Muscle of arm (tissue), 14 donors: ENCODE measurements around the gene FAM13A. TPM values are rescaled to one million over a fixed set of nuclear protein-coding genes. Genes with fewer than 3 reads are reported as not detected.
"Not testable (repeated sequence)": the region's sequence is repeated elsewhere in the genome, so short reads cannot be mapped to it uniquely, and the experiment has no call there.

Experiments used
- DNase-seq: peaks from one replicate; pipeline ENCODE4 v3.0.0-alpha.2; 2013
- long read RNA-seq, 11 donors: transcript quantifications; one replicate each; lab custom pipeline, GENCODE V29; 2026
- polyA plus RNA-seq, 12 donors: library from polyadenylated mRNA; unstranded; fragments of 120-200 nt; gene quantifications; one replicate each; pipeline ENCODE4 v1.2.1, GENCODE V29; 2013; ENCODE audit not compliant: insufficient read length in 12 of 12

Gene FAM13A
- polyA plus RNA-seq = 10 to 100 TPM in 11 of 12 donors, not detected in 1; 26.8 to 46.3 (median 40.0) TPM
- long read RNA-seq, donor 1, partial matches to known transcripts = 11 of 22 reads
- long read RNA-seq, donor 1, other reads (novel, unspliced or antisense) = 0 of 22 reads
- long read RNA-seq, donor 2, full-length matches to known transcripts = 2 of 2 reads
- long read RNA-seq, donor 2, partial matches to known transcripts = 0 of 2 reads
- long read RNA-seq, donor 2, other reads (novel, unspliced or antisense) = 0 of 2 reads
- long read RNA-seq, donor 3 = 0 reads
- long read RNA-seq, donor 4, partial matches to known transcripts = 0 of 2 reads
- long read RNA-seq, donor 4, other reads (novel, unspliced or antisense) = 0 of 2 reads
- long read RNA-seq, donor 5, partial matches to known transcripts = 0 of 4 reads
- long read RNA-seq, donor 5, other reads (novel, unspliced or antisense) = 0 of 4 reads
- long read RNA-seq, donor 6 = 0 reads
- long read RNA-seq, donor 7 = 0 reads
- long read RNA-seq, donor 8, full-length matches to known transcripts = 2 of 2 reads
- long read RNA-seq, donor 8, partial matches to known transcripts = 0 of 2 reads
- long read RNA-seq, donor 8, other reads (novel, unspliced or antisense) = 0 of 2 reads
- long read RNA-seq, donor 9, partial matches to known transcripts = 0 of 1 reads
- long read RNA-seq, donor 9, other reads (novel, unspliced or antisense) = 0 of 1 reads
- long read RNA-seq, donor 10, partial matches to known transcripts = 0 of 2 reads
- long read RNA-seq, donor 10, other reads (novel, unspliced or antisense) = 0 of 2 reads
- long read RNA-seq, donor 11 = 0 reads

DNA sequence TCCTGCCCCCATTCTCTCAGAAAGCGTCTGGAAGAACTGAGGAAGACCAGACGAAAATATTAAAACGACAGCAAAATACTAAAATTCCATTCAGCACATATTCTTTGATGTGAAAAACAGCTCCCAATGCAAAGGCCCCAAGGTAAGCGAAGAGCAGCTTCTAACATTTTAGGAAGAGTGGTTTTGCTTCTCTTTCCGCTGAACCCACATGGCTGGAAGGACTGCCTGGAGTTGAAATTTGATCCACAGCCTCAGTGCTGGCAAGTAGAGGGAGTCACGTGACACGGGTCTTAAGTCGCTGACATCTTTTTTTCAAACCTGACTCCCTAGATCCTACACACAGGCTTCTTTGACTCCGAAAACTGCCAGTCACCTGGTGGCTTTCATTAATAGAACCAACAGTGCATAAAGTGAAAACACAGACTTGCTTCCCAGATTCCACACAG, at the start of gene FAM13A:
Gene FAM13A, minus strand, starts transcription at position 233 of the 446 bp plus-strand sequence. Its CDS starts 221 bp downstream, at position 12.
- DNase-seq = peak; percentile 96

DNA sequence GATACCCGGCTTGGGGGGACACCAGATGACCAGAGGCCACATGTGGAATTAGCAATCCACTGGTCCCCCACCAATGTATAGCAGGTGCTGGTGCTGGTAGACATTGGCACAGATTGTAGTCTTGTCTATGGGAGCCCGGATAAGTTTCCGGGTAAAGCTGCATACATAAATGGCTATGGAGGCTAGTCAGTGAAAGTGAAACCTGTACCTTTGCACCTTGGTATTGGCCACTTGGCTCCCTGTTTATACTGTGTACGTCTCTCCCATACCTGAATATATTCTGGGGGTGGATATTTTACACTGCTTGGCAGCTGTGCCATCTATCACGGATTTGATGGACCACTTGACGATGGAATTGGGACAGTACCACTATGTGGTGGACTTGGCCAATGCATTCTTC, 48.7 kb upstream of the FAM13A start:
- no peak for DNase-seq

DNA sequence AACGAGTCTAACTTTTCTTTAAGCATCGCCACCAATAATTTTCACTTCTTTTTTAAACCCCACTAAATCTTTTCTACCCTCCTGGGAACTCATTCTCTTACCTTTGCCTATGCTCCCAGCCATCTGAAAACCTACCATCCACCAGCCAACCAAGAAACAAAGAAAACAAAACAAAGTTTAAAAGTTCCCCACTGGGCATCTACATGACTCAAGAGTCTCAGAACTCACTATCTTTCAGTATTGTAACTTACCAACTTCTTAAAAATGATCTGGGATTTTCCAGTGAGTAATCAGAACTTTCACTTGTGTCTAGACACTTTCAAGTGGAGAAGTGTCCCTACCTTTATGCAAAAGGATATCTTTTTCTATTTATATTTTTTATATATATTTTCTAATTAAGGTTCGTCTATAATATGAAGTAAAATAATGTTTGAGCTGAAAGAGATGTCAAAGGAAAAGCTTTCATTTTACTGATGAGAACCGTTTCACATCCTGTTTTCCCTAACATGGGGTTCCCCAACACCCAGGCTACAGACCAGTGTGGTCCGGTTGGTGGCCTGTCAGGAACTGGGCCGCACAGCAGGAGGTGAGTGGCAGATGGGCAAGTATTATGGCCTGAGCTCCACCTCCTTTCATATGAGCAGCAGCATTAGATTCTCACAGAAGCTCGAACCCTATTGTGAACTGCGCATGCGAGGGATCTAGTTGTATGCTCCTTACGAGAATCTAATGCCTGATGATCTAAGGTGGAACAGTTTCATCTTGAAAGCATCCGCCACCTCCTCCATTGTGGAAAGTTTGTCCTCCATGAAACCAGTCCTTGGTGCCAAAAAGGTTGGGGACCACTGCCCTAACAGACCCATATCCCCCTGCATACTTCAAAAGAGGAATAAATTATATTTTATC, 44.5 kb upstream of the FAM13A start:
- no peak for DNase-seq

DNA sequence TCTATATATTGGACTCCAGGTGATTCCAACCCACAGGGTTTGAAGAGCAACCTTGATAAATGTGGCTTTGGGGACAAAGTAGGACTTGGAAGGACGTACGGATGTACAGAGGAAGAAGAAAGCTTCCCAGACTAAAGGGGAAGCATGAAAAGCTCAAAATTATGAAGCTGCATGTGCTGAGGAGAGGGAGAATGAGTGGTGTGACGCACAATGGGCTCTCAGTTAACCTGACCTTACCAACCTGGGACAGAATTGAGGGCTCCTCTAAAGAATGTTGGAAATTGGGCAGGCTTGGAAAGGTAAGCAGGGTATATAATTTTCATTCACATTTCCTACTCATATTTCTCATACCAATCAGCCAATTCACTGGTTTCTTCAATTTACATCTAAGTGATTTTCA, 43.9 kb upstream of the FAM13A start:
- no peak for DNase-seq

DNA sequence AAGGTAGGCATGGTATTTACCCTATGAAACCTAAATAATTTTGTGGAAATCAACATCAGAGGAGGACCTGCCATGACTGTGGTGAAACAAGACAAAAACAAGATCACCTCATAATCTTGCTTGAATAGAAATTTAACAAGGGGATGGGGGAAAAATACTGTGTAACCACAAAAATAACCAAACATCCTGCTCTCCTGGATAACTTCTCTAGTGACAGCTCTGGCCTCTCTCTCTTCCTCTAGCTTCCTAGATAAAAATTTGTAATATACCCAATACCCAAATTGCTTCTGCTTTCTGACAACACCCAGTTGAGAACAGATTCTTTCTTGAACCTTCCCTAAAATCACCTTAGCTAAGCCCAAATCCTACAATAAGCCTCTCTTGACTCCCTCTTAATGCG, 42.5 kb upstream of the FAM13A start:
- DNase-seq = no peak

DNA sequence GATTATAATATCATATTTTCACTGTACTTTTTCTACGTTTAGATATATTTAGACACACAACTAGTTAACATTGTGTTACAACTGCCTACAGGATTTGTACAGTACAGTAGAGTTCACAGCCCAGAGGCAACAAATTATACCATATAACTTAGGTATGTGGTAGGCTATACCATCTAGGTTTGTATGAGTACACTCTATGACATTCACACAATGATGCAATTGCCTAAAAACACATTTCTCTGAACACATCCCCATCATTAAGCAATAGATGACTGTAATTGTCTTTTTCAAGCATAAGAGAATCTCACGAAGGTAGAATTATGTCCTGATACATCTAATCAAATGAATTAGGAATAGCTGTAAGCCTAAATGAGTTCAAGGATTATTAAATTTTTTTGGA, 42.0 kb upstream of the FAM13A start:
- no peak for DNase-seq

DNA sequence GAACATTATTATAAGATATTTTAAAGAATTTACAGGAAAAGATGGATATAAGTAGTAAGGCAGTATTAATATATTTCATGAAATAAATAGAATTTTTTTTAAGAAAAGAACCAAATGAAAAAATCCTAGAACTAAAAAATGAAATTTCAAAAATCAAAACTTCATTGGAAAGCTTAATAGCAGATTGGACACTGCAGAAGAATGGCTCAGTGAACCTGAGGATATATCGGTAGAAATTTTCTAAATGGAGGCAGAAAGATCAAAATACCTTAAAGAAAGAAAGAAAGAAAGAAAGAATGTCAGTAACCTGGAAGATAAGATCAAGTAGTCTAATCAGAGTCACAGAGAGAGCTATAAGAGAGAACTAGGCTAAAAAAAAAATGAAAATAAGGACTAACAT, 21.3 kb upstream of the FAM13A start:
- no peak for DNase-seq

DNA sequence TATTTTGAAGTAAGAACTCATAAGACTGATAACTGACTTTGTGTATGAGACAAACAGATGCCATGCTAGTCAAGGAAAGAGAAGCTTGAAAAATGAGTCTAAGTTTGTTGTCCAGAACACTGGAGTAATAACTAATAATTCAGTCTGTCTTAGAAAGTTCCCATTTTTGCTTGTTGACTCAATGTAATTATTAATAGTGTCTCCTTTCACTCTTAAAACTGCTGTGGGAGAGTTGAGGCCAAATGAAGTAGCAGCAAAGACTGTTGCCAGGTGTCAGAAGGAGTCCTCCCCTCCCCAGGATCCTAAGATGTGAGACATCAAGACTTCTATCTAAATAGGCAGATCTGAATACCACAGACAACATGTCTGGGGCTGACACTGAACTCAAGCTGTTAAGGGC, 20.8 kb upstream of the FAM13A start:
- DNase-seq = no peak

DNA sequence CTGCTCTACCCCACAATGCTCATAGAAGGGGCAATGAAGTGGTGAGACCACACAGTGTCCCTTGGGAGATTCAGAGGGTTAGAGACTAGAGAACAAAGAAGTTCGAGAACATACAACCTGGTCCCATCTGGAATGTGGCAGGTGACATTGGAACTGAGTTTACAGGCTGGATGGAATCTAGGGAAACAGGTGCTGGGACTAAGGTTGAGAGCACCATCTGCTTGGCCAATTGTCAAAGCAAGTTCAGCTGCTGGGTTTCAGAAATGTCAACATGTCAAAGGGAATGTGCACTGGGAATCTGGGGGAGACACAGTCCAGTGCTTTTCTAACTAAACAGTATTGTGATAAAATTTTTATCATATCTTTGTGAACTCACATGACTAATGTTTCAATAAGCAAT, 15.9 kb upstream of the FAM13A start:
- no peak for DNase-seq

DNA sequence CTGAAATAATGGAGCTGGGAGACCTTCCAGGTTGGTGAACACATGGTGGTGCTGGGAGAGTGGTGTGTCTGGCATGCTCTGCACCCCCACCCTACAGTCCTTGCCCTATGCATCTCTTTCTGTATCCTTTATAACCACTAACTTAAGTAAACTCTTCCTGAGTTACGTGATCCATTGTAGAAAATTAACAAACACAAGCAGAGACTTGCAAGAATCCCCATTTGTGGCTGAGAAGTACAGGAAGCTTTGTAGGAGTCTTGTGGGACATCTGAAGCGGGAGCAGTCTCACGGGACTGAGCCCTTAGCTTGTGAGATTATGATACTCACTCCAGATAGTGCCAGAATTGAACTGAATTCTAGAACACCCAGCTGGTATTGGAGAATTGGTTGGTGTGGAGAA, 14.3 kb upstream of the FAM13A start:
- DNase-seq = no peak

DNA sequence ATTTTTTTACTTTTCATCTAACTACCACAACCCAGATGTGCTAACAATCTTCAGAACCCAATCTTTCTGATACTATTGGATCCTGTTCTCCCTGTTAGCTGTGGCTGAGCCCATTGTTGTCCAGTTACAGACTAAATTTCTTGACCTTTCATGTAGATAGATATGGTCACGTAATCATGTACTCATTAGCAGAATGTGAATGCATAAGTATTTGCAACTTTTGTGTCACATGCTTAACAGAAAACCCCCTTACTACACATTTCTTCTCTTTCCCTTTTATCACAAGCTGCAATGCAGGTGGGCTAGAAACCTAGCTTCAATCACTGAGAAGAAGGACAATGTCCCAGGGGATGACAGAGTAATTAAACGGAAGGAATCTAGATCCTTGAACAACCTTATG, 13.1 kb upstream of the FAM13A start:
- no peak for DNase-seq

DNA sequence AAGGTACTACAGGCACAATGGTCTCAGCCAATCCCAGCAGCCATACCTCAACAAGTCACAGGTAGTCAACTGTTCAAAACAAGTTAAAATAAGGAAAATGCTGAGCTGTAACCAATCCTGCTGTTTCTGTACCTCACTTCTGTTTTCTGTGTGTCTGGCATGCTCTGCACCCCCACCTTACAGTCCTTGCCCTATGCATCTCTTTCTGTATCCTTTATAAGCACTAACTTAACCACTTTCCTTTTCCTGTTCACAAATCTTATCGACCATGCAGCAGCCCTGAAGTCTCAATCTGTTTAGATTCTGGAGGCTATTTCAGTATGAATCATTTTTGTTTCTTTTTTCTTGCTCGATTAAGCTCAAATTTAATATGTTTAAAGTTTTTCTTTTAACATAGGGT, 12.5 kb upstream of the FAM13A start:
- no peak for DNase-seq

DNA sequence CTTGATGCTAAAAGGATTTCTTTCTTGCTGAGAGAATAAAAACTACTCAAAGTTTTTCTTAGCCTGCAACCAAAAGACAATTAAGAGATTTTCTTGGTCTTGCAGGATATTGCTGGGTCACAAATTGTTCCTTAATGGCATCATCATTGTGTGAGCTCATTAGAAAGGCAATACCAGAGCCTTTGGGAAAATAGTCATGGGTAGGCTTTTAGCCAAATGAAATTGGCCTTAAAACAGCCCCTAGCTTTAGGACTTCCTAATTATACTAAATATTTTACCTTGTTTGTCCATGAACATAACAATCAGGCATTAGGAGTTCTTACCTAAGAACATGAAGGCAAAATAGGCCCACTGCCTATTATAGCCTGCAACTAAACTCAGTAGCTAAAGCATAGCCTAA, 10.4 kb upstream of the FAM13A start:
- DNase-seq = no peak

DNA sequence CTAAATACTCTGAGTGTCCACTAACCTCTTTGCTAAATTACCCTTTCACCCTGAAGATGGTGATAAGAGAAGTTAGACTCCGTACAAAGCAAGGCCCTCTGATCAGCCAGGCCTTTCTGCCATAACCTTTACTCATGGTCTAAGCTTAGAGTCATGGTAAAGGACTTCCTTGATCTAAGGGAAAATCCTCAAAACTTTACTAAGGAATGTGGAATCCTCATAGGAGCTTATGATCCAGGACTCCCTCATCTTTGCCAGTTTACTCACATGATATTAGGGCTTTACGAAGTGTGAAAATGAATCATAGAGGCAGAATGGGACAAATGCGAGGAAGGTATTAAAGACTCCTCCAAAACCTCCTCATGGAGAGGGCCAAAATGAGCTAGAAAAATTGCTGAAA, 7.9 kb upstream of the FAM13A start:
- DNase-seq = no peak

DNA sequence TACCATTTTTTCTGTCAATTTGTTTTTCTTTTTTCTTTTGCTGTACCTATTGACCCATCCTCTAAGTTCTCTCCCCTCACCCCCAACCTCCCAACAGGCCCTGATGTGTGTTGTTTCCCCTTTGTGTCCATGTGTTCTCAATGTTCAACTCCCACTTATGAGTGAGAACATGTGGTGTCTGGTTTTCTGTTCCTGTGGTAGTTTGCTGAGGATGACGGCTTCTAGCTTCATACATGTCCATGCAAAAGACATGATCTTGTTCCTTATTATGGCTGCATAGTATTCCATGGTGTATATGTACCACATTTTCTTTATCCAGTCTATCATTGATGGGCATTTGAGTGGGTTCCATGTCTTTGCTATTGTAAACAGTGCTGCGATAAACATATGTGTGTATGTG, 859 bp upstream of the FAM13A start:
- DNase-seq = not testable (repeated sequence)

DNA sequence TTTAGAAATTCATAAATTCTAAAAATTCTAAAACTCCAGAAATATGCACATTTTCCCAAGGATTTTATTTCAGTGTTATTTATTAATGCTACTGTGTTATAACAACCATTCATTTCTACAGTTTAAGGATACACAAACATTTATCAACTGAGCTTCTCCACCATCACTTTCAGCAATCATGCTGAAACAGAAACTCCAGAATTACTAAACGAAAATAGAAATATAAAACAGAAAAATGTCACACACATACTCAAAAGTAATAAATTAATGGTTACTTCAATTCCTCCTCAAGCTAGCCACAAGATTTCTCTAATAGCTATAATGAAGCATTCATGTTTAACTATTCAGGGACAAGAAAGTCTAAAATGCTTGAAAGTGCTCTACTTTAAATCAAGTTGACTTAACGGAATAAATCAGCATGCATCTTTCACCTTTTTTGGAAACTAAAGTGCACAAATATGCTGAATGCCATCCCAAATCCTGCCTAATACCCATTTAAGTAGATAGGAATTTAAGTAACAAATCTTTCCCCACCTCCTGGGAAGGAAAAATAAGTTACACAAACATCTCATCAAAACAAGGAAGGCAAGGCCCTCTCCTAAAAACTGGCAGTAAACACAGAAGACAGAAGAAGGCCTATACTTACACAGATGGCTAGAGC, 563 bp downstream of the FAM13A start:
- DNase-seq = no peak

DNA sequence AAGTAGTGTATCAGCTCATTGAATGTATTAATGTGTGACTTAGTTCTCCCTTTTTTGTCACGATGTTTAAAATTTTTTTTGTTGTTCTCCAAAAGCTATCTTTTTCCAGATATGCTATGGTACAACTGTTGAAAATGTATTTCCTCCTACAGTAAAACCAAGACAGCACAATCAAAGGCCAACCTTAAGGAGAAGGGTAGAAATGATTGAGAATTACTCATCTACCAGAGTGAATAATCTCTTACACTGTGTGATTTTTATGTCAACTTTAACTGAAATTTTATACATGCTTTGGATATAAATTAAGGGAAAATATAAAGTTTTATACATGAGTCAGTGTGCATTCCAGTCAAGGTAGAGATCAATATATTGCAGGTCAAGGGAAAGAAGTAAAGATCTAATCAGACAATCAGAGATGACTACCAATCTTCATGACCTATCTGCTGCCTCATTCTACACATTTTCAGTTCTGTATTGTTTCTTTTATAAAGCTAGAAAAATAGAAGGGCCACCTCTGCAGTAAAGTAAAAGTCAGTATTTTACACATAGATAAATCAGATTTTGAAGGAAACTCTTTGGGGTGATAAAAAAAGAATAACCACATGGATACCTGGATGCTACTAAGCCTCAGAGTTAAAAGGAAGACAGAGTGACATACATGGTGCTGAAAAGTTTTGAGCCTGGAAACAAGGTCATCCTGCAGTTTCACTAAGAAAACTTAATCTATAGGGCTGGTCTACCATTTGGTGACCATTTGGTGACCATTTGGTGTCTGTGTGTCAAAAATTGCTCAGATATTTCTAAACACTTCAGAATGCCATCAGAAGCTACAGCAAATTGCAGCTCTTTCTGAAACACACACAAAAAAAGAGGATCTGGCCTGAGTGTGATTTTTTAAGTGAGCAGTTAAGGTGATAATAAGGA, 1.6 kb downstream of the FAM13A start:
- no peak for DNase-seq

DNA sequence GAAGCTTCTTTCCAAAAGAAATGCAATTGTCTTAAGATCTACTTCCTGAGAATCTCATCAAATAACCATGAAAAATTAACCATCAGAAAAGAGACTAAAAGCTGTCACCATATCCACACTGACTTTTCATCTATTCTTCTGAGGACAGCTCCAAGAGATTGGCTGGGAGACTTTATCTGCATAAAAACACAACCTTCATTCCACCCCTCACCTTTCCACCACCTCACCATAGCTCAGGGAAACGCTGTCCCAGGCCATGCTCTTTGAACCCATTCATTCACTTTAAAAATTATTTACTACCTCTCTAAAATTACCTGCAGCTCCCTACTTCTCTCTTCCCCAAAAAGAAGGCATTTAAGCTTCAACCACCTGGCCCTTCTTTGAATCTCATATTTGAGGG, 2.4 kb downstream of the FAM13A start:
- no peak for DNase-seq

DNA sequence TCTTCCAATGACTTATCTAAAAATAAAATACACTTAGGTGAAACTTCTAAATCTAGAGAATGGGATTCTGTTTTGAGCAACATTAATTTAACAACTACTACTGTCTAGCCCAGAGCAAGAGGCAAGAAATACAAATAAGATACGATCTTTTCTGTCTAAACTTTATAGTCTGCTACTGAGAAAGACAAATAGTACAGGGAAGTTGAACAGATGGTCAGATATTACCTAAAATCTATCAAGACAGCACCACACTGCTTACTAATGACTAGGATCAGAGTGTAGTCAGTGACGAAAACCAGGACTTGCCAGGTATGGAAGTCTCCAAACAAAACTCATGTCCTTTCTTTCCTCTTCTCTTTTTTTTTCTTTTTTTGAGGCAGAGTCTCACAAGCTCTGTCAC, 7.1 kb downstream of the FAM13A start:
- no peak for DNase-seq

DNA sequence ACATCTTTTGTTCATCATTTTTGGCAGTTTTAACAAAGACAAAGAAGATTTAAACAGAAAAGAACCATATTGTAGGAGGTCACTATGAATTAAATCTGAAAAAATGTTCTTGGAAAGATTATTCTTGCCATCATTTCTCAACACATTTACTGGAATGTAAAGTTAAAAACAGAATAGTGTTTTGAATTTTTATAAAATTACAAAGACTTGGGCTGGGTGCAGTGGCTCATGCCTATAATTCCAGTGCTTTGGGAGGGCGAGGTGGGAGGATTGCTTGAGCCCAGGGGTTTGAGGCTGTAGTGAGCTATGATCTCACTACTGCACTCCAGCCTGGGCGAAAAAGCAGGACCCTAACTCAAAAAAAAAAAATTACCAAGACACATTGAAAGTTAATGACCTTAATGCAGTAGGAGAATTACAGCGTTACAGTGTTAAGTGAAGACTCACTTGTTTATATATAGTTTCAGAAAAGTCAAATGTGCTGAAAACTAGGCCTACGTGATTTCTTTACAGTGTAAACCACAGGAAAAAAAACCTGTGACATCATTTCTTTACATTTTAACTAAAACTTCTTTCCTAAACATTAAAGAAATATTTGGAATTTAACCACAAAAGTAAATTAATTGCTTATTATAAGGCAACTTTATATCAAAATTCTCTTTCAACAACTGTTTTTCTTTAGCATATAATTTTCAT, 7.9 kb downstream of the FAM13A start:
- DNase-seq = no peak
